K562 (cell line): ENCODE results near the gene PARP1. TPM values are rescaled to one million over a fixed set of nuclear protein-coding genes. Genes with fewer than 3 reads are reported as not detected.

Source experiments
- ATAC-seq: fragments of 200-7000 bp; cut with Tn5 transposase; 3 replicates; pipeline ENCODE4 v1.9.1; 2020; ENCODE audit warnings: moderate library complexity
- BruUV-seq: library from RNA; stranded (reverse); fragments of 400-500 nt; replicated peaks from 2 replicates; lab custom pipeline; 2021; lab: Mats Ljungman, UMichigan
- CTCF ChIA-PET: fragments of 300-600 bp; formaldehyde crosslinking; extraction: SDS; loops from one replicate; lab custom pipeline; 2021; ENCODE audit warnings: low intra/inter-chr PET ratio; lab: Yijun Ruan, JAX
- POLR2A ChIA-PET: fragments of 300-600, 350-650 bp; sonication (Branson Sonifier 250); formaldehyde crosslinking; extraction: SDS; loops from one replicate; lab custom pipeline; 2021; ENCODE audit warnings: antibody characterized with exemption, inconsistent platforms; lab: Yijun Ruan, JAX
- DNase-seq, 4 experiments: peaks; one replicate each; pipeline versions ENCODE4 v3.0.0 to v3.0.0-alpha.2; 2011 to 2018; ENCODE audit warnings: low spot score in 3 of 4, mixed read lengths in 3 of 4; ENCODE audit errors: extremely low read depth in 1 of 4
- FAIRE-seq: peaks from 2 replicates; lab custom pipeline; 2011; peaks lifted over from hg19 to GRCh38; lab: Jason Lieb, UNC
- H2AFZ ChIP-seq: 2 replicates; pipeline ENCODE4 v1.6.0; 2011; ENCODE audit warnings: low read depth, low read length, control low read depth, inconsistent platforms
- H3K27ac ChIP-seq: fragments of 200-600 bp; 3 replicates; pipeline ENCODE4 v1.8.0; 2011; ENCODE audit warnings: low read depth, mild to moderate bottlenecking, control low read depth, inconsistent platforms, low read length, moderate library complexity, mixed read lengths; ENCODE audit errors: extremely low read depth
- H3K27me3 ChIP-seq, 2 experiments: fragments of 300-600 bp in 1 of 2; 2 replicates in 1 of 2; 3 replicates in 1 of 2; pipeline versions ENCODE4 v1.6.0 to v1.8.0; 2011; ENCODE audit warnings: inconsistent platforms in 2 of 2, low read length in 2 of 2, mild to moderate bottlenecking in 1 of 2, mixed read lengths in 1 of 2, moderate library complexity in 1 of 2; ENCODE audit not compliant: control insufficient read depth in 2 of 2, insufficient read depth in 2 of 2
- H3K36me3 ChIP-seq: fragments of 300-600 bp; 3 replicates; pipeline ENCODE4 v1.8.0; 2011; ENCODE audit warnings: mild to moderate bottlenecking, low read length, inconsistent platforms; ENCODE audit not compliant: control insufficient read depth, insufficient read depth
- H3K4me1 ChIP-seq, 2 experiments: fragments of 200-600 bp in 1 of 2; replicated peaks in 1 of 2; 2 replicates in 1 of 2; 3 replicates in 1 of 2; pipeline versions ENCODE4 v1.5.1 to v1.8.0; 2011; ENCODE audit warnings: inconsistent platforms in 2 of 2, low read length in 2 of 2, mild to moderate bottlenecking in 1 of 2, mixed read lengths in 1 of 2, moderate library complexity in 1 of 2; ENCODE audit not compliant: control insufficient read depth in 2 of 2, insufficient read depth in 2 of 2
- H3K4me2 ChIP-seq: 2 replicates; pipeline ENCODE4 v1.6.1; 2011; ENCODE audit warnings: low read length, control low read depth, inconsistent platforms, mixed read lengths; ENCODE audit not compliant: insufficient read depth
- H3K4me3 ChIP-seq: fragments of 200-600 bp; sonication (generic), shearing (Covaris generic); 2 replicates; pipeline ENCODE4 v1.5.1; 2016; ENCODE audit warnings: control low read depth, inconsistent platforms
- H3K79me2 ChIP-seq: fragments of 200-600 bp; 3 replicates; pipeline ENCODE4 v1.8.0; 2011; ENCODE audit warnings: low read length, inconsistent platforms; ENCODE audit not compliant: control insufficient read depth, insufficient read depth
- H3K9ac ChIP-seq, 2 experiments: 2 replicates each; pipeline versions ENCODE4 v1.6.0 to v1.6.1; 2011; ENCODE audit warnings: low read depth in 2 of 2, low read length in 2 of 2, control low read depth in 1 of 2, inconsistent platforms in 1 of 2, mild to moderate bottlenecking in 1 of 2, mixed read lengths in 1 of 2; ENCODE audit not compliant: insufficient read depth in 1 of 2
- H3K9me1 ChIP-seq: one replicate; pipeline ENCODE4 v1.6.0; 2011; ENCODE audit warnings: inconsistent platforms, mild to moderate bottlenecking, low read length, moderate library complexity; ENCODE audit not compliant: control insufficient read depth, insufficient read depth
- H3K9me3 ChIP-seq: replicated peaks from 2 replicates; pipeline ENCODE4 v1.5.1; 2011; ENCODE audit warnings: low read depth, low read length, inconsistent platforms; ENCODE audit not compliant: control insufficient read depth, insufficient read depth
- H4K20me1 ChIP-seq: replicated peaks from 2 replicates; pipeline ENCODE4 v1.6.1; 2011; ENCODE audit warnings: low read length, inconsistent platforms, mixed read lengths; ENCODE audit not compliant: control insufficient read depth, insufficient read depth
- CBFA2T3 ChIP-seq: fragments of 450-650 bp; IDR thresholded peaks from 2 replicates; pipeline ENCODE4 v1.6.1; 2017
- FOXM1 ChIP-seq, 2 experiments: fragments of 450-650 bp in 1 of 2; sonication (generic) in 1 of 2; formaldehyde crosslinking in 1 of 2; IDR thresholded peaks; 2 replicates each; pipeline versions ENCODE4 v1.6.1 to v1.9.0; 2017 to 2022; ENCODE audit warnings: low read depth in 2 of 2, mild to moderate bottlenecking in 2 of 2, missing genetic modification reagents in 1 of 2, moderate library complexity in 1 of 2
- KLF6 ChIP-seq: fragments of 250-450 bp; sonication (Bioruptor Pico); IDR thresholded peaks from 2 replicates; pipeline ENCODE4 v1.4.0; 2020; ENCODE audit warnings: mild to moderate bottlenecking, moderate library complexity, borderline replicate concordance
- NEUROD1 ChIP-seq: fragments of 150-350 bp; IDR thresholded peaks from 2 replicates; pipeline ENCODE4 v1.6.1; 2014; ENCODE audit warnings: borderline replicate concordance, low read length, low read depth; ENCODE audit not compliant: partially characterized antibody
- SMARCB1 ChIP-seq: IDR thresholded peaks from 2 replicates; pipeline ENCODE4 v1.6.1; 2011; ENCODE audit warnings: improper control_type of control experiment, low read depth; ENCODE audit not compliant: insufficient read length
- TAL1 ChIP-seq: fragments of 450-650 bp; IDR thresholded peaks from 2 replicates; pipeline ENCODE4 v1.6.1; 2016; ENCODE audit warnings: mild to moderate bottlenecking
- ZNF699 ChIP-seq: fragments of 250-450 bp; sonication (Bioruptor Pico); IDR thresholded peaks from 2 replicates; pipeline ENCODE4 v1.8.0; 2021; ENCODE audit warnings: mild to moderate bottlenecking, moderate library complexity; ENCODE audit not compliant: insufficient replicate concordance
- ZZZ3 ChIP-seq: fragments of 450-650 bp; IDR thresholded peaks from 2 replicates; pipeline ENCODE4 v1.6.1; 2016; ENCODE audit warnings: antibody characterized with exemption, mild to moderate bottlenecking, moderate library complexity
- WGBS: fragments of 100-300 bp; shearing (Covaris generic); methylation state at CpG from one replicate; pipeline ENCODE4 v1.1.6; 2016; ENCODE audit warnings: low coverage, mixed read lengths; ENCODE audit not compliant: insufficient coverage; ENCODE audit errors: missing lambda C conversion rate; 5-methylcytosine and 5-hydroxymethylcytosine counted together
- in situ Hi-C: fragments of 300-500 bp; cut with MboI; formaldehyde crosslinking; loops from 4 replicates; pipeline ENCODE4 v1.15.0; 2018; ENCODE audit warnings: inconsistent platforms, mixed read lengths
- intact Hi-C: fragments of 100-400 bp; cut with micrococcal nuclease; formaldehyde crosslinking; loops from 2 replicates; pipeline ENCODE4 v1.14.2; 2022
- polyA plus RNA-seq, 8 experiments: library from polyadenylated mRNA; depleted of rRNA in 4 of 8; stranded (reverse) in 5 of 8; unstranded in 3 of 8; fragments of >200 nt; fragmentation: Nextera tagmentation in 2 of 8; fragmentation: Illumina TruSeq in 1 of 8; extraction: Ambion mirVana in 2 of 8; extraction: Trizol in 1 of 8; gene quantifications; 2 replicates each; pipeline versions ENCODE4 v1.2.1 to v1.2.3, GENCODE V29; 2011 to 2014; ENCODE audit warnings: inconsistent platforms in 1 of 8, missing spikeins in 1 of 8
- total RNA-seq, 7 experiments: library from RNA; depleted of rRNA in 6 of 7; stranded (reverse); fragments of >200 nt in 6 of 7; fragmentation: Illumina TruSeq in 2 of 7; extraction: Trizol in 2 of 7; gene quantifications; 2 replicates each; pipeline versions ENCODE4 v1.2.1 to v1.2.3, GENCODE V29; 2011 to 2021; ENCODE audit warnings: low replicate concordance in 1 of 7
- TF ChIP-seq, protein P1 (sequence below): fragments of 200-800 bp; sonication (Bioruptor generic); IDR thresholded peaks from 2 replicates; pipeline ENCODE4 v1.6.1; 2017; ENCODE audit warnings: missing genetic modification characterization, missing compliant biosample characterization
- TF ChIP-seq, protein P2 (sequence below), 2 experiments: fragments of 450-650 bp; formaldehyde crosslinking in 1 of 2; IDR thresholded peaks; 2 replicates each; pipeline versions ENCODE4 v1.4.0 to v1.6.1; 2014 to 2020; ENCODE audit warnings: mild to moderate bottlenecking in 2 of 2, borderline replicate concordance in 1 of 2, low read depth in 1 of 2

The PARP1 gene
- total and polyA plus RNA-seq, 9 of the 15 experiments (the other 6 are each of a cell fraction or from before 2014, with no cell fraction given) = 121 to 306 (median 250) TPM

DNA sequence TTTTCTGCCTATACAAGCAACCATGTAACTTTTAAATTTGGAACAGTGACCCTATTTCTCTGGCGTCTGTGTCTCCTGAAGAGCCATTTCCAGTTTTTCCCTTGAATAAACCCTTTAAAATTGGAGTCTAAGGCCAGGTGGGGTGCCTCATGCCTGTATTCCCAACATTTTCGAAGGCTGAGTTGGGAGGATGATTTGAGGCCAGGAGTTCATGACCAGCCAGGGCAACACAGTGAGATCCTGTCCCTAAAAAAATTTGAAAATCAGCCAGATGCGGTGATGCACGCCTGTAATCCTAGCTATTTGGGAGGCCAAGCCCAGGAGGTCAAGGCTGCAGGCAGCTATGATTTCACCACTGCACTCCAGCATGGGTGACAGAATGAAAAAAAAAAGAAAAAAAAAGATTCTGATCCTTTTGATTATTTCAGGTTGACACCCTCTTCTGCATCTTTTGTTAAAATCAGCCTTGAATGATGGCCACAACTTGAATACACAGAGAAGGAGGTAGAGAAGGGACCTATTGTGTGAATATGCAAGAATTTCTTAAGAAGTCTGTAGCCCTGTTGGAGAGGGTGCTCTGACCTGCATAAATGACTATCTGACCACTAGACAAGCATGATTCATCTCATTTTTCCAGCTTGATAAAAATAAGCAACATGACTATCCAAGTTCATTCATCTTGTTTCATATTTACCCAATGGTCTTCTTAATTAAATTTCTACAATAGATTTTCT is 40.2 kb upstream of the PARP1 start (continued):
- TF ChIP-seq, protein P1, sequence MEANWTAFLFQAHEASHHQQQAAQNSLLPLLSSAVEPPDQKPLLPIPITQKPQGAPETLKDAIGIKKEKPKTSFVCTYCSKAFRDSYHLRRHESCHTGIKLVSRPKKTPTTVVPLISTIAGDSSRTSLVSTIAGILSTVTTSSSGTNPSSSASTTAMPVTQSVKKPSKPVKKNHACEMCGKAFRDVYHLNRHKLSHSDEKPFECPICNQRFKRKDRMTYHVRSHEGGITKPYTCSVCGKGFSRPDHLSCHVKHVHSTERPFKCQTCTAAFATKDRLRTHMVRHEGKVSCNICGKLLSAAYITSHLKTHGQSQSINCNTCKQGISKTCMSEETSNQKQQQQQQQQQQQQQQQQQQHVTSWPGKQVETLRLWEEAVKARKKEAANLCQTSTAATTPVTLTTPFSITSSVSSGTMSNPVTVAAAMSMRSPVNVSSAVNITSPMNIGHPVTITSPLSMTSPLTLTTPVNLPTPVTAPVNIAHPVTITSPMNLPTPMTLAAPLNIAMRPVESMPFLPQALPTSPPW (CRISPR knock-in tag) = no peak

DNA sequence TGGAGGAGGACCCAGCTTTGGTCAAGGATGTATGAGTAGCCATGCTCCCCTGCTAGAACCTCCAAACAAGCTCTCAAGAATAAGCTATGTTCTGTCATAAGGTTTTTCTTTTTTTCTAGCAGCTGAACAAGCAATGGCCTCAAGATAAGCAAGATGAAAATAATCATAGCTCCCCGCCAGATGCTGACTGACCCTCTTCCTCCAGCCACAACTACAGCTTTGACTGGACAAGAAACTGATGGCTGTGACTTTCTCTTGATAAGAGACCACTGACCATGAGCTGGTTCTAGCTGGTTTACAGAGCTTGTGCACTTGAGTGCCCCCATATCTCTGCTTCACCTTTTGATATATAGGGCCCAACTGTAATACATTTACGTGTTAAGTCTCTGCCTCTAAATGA is 38.2 kb upstream of the PARP1 start:
- FAIRE-seq (no peak), DNase-seq (peak in 1 of 4 experiments; percentile 17), ATAC-seq (no peak)
- no peaks in the 10 kb centered on the region for H3K9me1 ChIP-seq
- in situ Hi-C loops (no loop called here), intact Hi-C loops (no loop called here)
- no peak overlapping the region for H3K4me2 ChIP-seq
- ChIA-PET CTCF (no interaction called here), POLR2A (interaction anchor here (0.8 to 1.7 kb wide), 3 partner anchors 9 to 137 kb away, joined by 3 to 5 read pairs (median 3); partner anchors contain the start of gene LIN9)
- H3K9me3 ChIP-seq = no peaks in the 10 kb centered on the region
- BruUV-seq = no TSS peak
- H3K79me2 ChIP-seq = no peaks in the 10 kb centered on the region
- H3K27me3 ChIP-seq = peaks cover 34 to 39% of the 10 kb centered on the region in 2 experiments
- no peak overlapping the region for H3K9ac ChIP-seq
- no peaks in the 10 kb centered on the region; a peak in 1 of 5 replicates for H3K4me1 ChIP-seq
- H2AFZ ChIP-seq = no peak overlapping the region
- no peak overlapping the region for H3K27ac ChIP-seq
- 0% methylated on average over 2 of the region's 2 CpGs for WGBS
- no peaks in the 10 kb centered on the region for H3K36me3 ChIP-seq
- H3K4me3 ChIP-seq = no peak overlapping the region
- H4K20me1 ChIP-seq = no peaks in the 10 kb centered on the region
- TF ChIP-seq ZZZ3 (no peak), ZNF699 (CRISPR knock-in tag) (no peak), FOXM1 (IDR thresholded peaks at IDR 0.05; ENCODE audit: low read depth) (no peak), FOXM1 (CRISPR knock-in tag; IDR thresholded peaks at IDR 0.05; ENCODE audit: low read depth) (no peak), NEUROD1 (no peak), CBFA2T3 (peak; percentile 61), SMARCB1 (no peak), KLF6 (no peak), TAL1 (peak; percentile 43; the same call in 1 of the 2 replicates)
- TF ChIP-seq, protein P2, sequence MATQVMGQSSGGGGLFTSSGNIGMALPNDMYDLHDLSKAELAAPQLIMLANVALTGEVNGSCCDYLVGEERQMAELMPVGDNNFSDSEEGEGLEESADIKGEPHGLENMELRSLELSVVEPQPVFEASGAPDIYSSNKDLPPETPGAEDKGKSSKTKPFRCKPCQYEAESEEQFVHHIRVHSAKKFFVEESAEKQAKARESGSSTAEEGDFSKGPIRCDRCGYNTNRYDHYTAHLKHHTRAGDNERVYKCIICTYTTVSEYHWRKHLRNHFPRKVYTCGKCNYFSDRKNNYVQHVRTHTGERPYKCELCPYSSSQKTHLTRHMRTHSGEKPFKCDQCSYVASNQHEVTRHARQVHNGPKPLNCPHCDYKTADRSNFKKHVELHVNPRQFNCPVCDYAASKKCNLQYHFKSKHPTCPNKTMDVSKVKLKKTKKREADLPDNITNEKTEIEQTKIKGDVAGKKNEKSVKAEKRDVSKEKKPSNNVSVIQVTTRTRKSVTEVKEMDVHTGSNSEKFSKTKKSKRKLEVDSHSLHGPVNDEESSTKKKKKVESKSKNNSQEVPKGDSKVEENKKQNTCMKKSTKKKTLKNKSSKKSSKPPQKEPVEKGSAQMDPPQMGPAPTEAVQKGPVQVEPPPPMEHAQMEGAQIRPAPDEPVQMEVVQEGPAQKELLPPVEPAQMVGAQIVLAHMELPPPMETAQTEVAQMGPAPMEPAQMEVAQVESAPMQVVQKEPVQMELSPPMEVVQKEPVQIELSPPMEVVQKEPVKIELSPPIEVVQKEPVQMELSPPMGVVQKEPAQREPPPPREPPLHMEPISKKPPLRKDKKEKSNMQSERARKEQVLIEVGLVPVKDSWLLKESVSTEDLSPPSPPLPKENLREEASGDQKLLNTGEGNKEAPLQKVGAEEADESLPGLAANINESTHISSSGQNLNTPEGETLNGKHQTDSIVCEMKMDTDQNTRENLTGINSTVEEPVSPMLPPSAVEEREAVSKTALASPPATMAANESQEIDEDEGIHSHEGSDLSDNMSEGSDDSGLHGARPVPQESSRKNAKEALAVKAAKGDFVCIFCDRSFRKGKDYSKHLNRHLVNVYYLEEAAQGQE (IDR thresholded peaks at IDR 0.05; ENCODE audit: borderline replicate concordance) = peak; percentile 60
- TF ChIP-seq, protein P2 (CRISPR knock-in tag; IDR thresholded peaks at IDR 0.05; ENCODE audit: low read depth) = no peak
